ENCODE data around the gene PGAM5. TPM values are rescaled to one million over a fixed set of nuclear protein-coding genes. Genes with fewer than 3 reads are reported as not detected.

The PGAM5 gene
- total RNA-seq, 1 experiment from 2014 or later: 78.1 TPM

DNA sequence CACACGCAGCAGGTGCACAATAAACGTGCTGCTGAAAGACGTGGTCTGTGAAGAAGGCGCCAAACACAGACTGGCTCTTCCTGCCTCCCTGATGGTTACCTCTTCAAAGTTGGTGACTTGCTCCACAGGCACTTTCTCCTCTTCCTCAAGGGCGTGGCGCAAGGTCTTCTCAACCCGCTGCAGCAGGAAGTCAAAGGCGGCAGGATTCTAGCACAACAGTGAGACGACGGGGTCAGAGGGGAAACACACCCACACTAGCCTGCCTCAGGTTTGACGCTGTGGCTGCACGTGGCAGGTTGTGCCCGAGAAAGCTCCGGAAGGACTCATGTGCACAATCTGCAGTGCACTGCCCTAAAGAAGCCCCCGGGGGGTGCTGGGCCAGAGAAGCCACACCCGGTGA lies 38.5 kb upstream of the PGAM5 start:
- H3K27ac Mint-ChIP-seq (ENCODE audit: unreplicated experiment): no peak overlapping the region
- H3K4me3 ChIP-seq (ENCODE audit: low read depth, low read length): no peak overlapping the region
- no peak for DNase-seq
- no peaks in the 10 kb centered on the region for H3K4me1 Mint-ChIP-seq (ENCODE audit: low read depth, unreplicated experiment)
- H3K27me3 Mint-ChIP-seq (ENCODE audit: insufficient read depth, unreplicated experiment): no peaks in the 10 kb centered on the region
- H3K9me3 Mint-ChIP-seq (ENCODE audit: unreplicated experiment): no peaks in the 10 kb centered on the region
- no peaks in the 10 kb centered on the region for H3K27me3 ChIP-seq (replicated peaks; ENCODE audit: control insufficient read depth, insufficient read depth, low read length)
- no TSS peak for BruUV-seq (replicated peaks)
- H3K36me3 ChIP-seq (ENCODE audit: control insufficient read depth, insufficient read depth, low read length): no peaks in the 10 kb centered on the region; the same call in none of the 2 replicates
- peaks cover 91% of the 10 kb centered on the region for H3K36me3 Mint-ChIP-seq (ENCODE audit: insufficient read depth, unreplicated experiment)
- no peak overlapping the region for H3K4me3 Mint-ChIP-seq (ENCODE audit: unreplicated experiment)
- no peaks in the 10 kb centered on the region for H3K9me3 ChIP-seq
- intact Hi-C loops (cut with micrococcal nuclease; ENCODE audit: unreplicated experiment): no loop called here
- H3K4me1 ChIP-seq: no peaks in the 10 kb centered on the region
- CTCF ChIA-PET: no interaction called here
- TF ChIP-seq, protein P1, sequence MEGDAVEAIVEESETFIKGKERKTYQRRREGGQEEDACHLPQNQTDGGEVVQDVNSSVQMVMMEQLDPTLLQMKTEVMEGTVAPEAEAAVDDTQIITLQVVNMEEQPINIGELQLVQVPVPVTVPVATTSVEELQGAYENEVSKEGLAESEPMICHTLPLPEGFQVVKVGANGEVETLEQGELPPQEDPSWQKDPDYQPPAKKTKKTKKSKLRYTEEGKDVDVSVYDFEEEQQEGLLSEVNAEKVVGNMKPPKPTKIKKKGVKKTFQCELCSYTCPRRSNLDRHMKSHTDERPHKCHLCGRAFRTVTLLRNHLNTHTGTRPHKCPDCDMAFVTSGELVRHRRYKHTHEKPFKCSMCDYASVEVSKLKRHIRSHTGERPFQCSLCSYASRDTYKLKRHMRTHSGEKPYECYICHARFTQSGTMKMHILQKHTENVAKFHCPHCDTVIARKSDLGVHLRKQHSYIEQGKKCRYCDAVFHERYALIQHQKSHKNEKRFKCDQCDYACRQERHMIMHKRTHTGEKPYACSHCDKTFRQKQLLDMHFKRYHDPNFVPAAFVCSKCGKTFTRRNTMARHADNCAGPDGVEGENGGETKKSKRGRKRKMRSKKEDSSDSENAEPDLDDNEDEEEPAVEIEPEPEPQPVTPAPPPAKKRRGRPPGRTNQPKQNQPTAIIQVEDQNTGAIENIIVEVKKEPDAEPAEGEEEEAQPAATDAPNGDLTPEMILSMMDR (IDR thresholded peaks at IDR 0.05; ENCODE audit: insufficient read depth in 1 of 2, low read depth in 1 of 2, low read length in 1 of 2, severe bottlenecking in 1 of 2, unreplicated experiment in 1 of 2): no peak
- POLR2A ChIA-PET: no interaction called here

DNA sequence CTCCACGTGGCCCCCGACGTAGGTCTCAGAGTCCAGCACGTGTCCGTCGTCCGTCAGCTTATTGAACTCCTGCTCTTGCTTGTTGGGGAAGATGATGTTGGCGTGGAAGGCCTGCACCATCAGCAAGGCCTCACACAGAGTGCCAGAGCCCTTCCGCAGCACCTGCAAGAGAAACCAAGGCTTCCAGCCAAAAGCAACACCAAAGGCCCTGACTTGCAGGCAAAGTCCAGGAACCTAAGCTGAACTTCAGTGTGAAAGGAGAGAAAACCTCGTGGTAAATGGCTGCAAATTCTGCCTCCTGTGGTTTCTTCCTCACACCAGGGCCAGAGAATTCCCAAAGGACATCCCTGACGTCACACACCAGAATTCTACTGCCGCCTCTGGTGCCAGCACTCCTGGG lies 38.0 kb upstream of the PGAM5 start:
- H3K4me3 ChIP-seq (ENCODE audit: low read depth, low read length): no peak overlapping the region
- POLR2A ChIA-PET: no interaction called here
- Mint-ChIP-seq H3K4me1 (ENCODE audit: low read depth, unreplicated experiment) (no peaks in the 10 kb centered on the region), H3K27me3 (ENCODE audit: insufficient read depth, unreplicated experiment) (no peaks in the 10 kb centered on the region), H3K27ac (ENCODE audit: unreplicated experiment) (no peak overlapping the region), H3K9me3 (ENCODE audit: unreplicated experiment) (no peaks in the 10 kb centered on the region), H3K36me3 (ENCODE audit: insufficient read depth, unreplicated experiment) (peaks cover 91% of the 10 kb centered on the region), H3K4me3 (ENCODE audit: unreplicated experiment) (no peak overlapping the region)
- H3K9me3 ChIP-seq: no peaks in the 10 kb centered on the region
- BruUV-seq (replicated peaks): no TSS peak
- peaks cover 2% of the 10 kb centered on the region for H3K36me3 ChIP-seq (ENCODE audit: control insufficient read depth, insufficient read depth, low read length)
- DNase-seq: no peak
- H3K27me3 ChIP-seq (replicated peaks; ENCODE audit: control insufficient read depth, insufficient read depth, low read length): no peaks in the 10 kb centered on the region
- CTCF ChIA-PET: no interaction called here
- TF ChIP-seq, protein P1 (IDR thresholded peaks at IDR 0.05; ENCODE audit: insufficient read depth in 1 of 2, low read depth in 1 of 2, low read length in 1 of 2, severe bottlenecking in 1 of 2, unreplicated experiment in 1 of 2): no peak
- intact Hi-C loops (cut with micrococcal nuclease; ENCODE audit: unreplicated experiment): no loop called here
- H3K4me1 ChIP-seq: no peaks in the 10 kb centered on the region

DNA sequence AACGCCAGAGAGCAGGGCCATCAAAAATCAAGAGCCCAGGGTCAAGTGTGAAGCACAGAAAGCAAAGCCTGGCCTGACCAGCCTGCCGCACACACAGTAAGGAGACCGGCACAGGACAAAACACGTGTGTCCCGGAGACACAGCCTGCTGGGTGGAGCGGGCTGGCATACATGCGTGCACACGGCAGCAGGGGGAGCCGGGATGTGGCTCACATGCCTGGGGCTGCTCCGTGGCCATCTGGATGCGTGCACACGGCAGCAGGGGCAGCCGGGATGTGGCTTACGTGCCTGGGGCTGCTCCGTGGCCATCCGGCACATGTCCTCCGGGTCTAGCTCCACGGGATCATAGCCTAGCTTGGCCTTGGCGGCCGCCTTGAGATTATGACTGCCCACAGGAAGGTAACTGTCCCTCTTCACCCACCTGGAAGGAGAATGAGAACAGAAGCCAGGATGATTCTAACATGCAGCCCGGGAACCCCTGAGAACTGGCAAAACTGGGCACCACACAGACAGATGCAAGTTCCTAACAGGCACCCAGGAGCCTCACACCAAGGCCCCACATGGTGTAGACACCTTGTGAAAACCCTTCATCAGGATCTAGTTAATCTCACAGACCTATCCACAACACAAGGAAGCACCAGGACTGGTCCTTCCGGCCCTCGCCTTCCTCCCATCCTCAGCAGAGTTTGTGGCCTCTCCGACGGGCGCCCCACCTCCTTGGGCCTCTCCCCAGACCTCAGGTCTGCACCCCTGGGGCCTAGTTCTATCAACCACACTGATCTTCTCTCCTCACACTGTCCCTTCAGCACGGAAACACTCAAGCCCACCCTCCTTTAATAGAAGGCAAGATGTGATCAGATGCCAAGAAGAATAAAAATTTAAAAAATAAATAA lies 37.1 kb upstream of the PGAM5 start:
- ChIA-PET POLR2A (no interaction called here), CTCF (no interaction called here)
- peaks cover 90% of the 10 kb centered on the region for H3K36me3 Mint-ChIP-seq (ENCODE audit: insufficient read depth, unreplicated experiment)
- Histone ChIP-seq H3K27me3 (replicated peaks; ENCODE audit: control insufficient read depth, insufficient read depth, low read length) (no peaks in the 10 kb centered on the region), H3K9me3 (no peaks in the 10 kb centered on the region), H3K36me3 (ENCODE audit: control insufficient read depth, insufficient read depth, low read length) (peaks cover 2% of the 10 kb centered on the region), H3K4me3 (ENCODE audit: low read depth, low read length) (no peak overlapping the region), H3K4me1 (no peaks in the 10 kb centered on the region)
- no peaks in the 10 kb centered on the region for H3K27me3 Mint-ChIP-seq (ENCODE audit: insufficient read depth, unreplicated experiment)
- BruUV-seq (replicated peaks): no TSS peak
- intact Hi-C loops (cut with micrococcal nuclease; ENCODE audit: unreplicated experiment): no loop called here
- no peak overlapping the region for H3K4me3 Mint-ChIP-seq (ENCODE audit: unreplicated experiment)
- TF ChIP-seq, protein P1 (IDR thresholded peaks at IDR 0.05; ENCODE audit: insufficient read depth in 1 of 2, low read depth in 1 of 2, low read length in 1 of 2, severe bottlenecking in 1 of 2, unreplicated experiment in 1 of 2): no peak
- H3K4me1 Mint-ChIP-seq (ENCODE audit: low read depth, unreplicated experiment): no peaks in the 10 kb centered on the region
- H3K9me3 Mint-ChIP-seq (ENCODE audit: unreplicated experiment): no peaks in the 10 kb centered on the region
- H3K27ac Mint-ChIP-seq (ENCODE audit: unreplicated experiment): no peak overlapping the region
- DNase-seq: no peak
